ENCODE results near the gene XCL1. TPM values are rescaled to one million over a fixed set of nuclear protein-coding genes. Genes with fewer than 3 reads are reported as not detected.
"Not testable (repeated sequence)": the region's sequence is repeated elsewhere in the genome, so short reads cannot be mapped to it uniquely, and the experiment has no call there.

XCL1 gene
- total RNA-seq, 1 experiment from 2014 or later = not detected

DNA sequence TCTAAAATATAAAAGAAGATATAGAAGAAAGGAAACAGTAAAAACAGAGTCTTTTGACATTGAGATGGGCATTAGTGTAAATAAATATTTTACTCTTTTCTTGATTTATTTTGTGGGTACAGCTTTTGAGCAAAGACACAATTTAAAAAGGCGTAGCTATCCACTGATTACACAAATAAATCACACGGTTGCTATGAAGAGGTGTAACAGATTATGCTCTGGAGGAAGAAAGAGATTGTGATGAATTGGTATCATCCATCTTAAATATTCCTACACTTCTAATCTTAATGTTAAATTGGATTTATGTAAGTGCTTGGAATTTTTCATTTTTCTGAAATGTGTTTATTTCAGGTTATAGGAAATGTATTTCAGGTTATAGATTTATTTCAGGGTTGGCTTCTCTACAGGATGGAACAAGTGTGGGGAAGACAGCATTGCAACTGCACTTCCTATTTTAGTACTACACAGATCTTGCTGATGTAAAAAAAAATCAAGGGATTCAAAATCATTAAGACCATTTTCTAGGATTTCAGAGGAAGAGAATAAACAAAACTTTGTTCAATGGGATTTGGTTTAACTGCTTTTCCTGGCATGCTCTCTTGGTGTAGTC lies 15.3 kb downstream of the XCL1 start:
- no peak for DNase-seq
- ATAC-seq = no peak
- TF ChIP-seq, protein P1, sequence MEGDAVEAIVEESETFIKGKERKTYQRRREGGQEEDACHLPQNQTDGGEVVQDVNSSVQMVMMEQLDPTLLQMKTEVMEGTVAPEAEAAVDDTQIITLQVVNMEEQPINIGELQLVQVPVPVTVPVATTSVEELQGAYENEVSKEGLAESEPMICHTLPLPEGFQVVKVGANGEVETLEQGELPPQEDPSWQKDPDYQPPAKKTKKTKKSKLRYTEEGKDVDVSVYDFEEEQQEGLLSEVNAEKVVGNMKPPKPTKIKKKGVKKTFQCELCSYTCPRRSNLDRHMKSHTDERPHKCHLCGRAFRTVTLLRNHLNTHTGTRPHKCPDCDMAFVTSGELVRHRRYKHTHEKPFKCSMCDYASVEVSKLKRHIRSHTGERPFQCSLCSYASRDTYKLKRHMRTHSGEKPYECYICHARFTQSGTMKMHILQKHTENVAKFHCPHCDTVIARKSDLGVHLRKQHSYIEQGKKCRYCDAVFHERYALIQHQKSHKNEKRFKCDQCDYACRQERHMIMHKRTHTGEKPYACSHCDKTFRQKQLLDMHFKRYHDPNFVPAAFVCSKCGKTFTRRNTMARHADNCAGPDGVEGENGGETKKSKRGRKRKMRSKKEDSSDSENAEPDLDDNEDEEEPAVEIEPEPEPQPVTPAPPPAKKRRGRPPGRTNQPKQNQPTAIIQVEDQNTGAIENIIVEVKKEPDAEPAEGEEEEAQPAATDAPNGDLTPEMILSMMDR (conservative IDR thresholded peaks at IDR 0.05; ENCODE audit: low read depth, low read length) = no peak
- TF ChIP-seq EZH2phosphoT487 (IDR thresholded peaks at IDR 0.05; ENCODE audit: borderline replicate concordance, low read length) = no peak
- no peak for TF ChIP-seq EZH2 (IDR thresholded peaks at IDR 0.05; ENCODE audit: low read length, unreplicated experiment)
- no TSS peak for BruUV-seq (replicated peaks)
- H3K4me3 ChIP-seq (ENCODE audit: low read length) = no peak overlapping the region
- POLR2A ChIA-PET (ENCODE audit: unreplicated experiment) = no interaction called here
- H4K20me1 ChIP-seq (ENCODE audit: low read length) = no peaks in the 10 kb centered on the region
- H3K27me3 ChIP-seq (ENCODE audit: low read length) = 0 out of 2 replicates have a peak, but pooled peaks cover 4% of the 10 kb centered on the region
- no peak overlapping the region for H3K4me2 ChIP-seq (ENCODE audit: low read length)
- CTCF ChIA-PET = no interaction called here
- H2AFZ ChIP-seq (ENCODE audit: low read length) = no peak overlapping the region
- no peak overlapping the region for H3K9ac ChIP-seq (ENCODE audit: low read length)
- no peaks in the 10 kb centered on the region for H3K9me3 ChIP-seq (ENCODE audit: low read length)
- no peak overlapping the region for H3K27ac ChIP-seq (ENCODE audit: low read length)
- H3F3A ChIP-seq (ENCODE audit: low read length, unreplicated experiment) = no peaks in the 10 kb centered on the region
- no peaks in the 10 kb centered on the region for H3K36me3 ChIP-seq (ENCODE audit: low read depth, low read length)
- H3K4me1 ChIP-seq (ENCODE audit: insufficient read depth, low read length) = no peaks in the 10 kb centered on the region
- no peaks in the 10 kb centered on the region; the same call in 1 of the 2 replicates for H3K9me2 ChIP-seq (replicated peaks; ENCODE audit: low read length)
- no peaks in the 10 kb centered on the region for H3K79me2 ChIP-seq (ENCODE audit: low read length)
- intact Hi-C loops (cut with micrococcal nuclease) = no loop called here

DNA sequence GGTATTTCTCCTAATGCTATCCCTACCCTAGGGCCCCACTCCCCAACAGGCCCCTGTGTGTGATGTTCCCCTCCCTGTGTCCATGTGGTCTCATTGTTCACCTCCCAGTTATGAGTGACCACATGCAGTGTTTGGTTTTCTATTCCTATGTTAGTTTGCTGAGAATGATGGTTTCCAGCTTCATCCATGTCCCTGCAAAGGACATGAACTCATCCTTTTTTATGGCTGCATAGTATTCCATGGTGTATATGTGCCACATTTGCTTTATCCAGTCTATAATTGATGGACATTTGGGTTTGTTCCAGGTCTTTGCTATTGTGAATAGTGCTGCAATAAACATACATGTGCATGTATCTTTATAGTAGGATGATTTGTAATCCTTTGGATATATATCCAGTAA lies 19.0 kb downstream of the XCL1 start:
- POLR2A ChIA-PET (ENCODE audit: unreplicated experiment); ATAC-seq; H2AFZ ChIP-seq (ENCODE audit: low read length); H3K4me2 ChIP-seq (ENCODE audit: low read length); H3K27me3 ChIP-seq (ENCODE audit: low read length); DNase-seq; H3K9me2 ChIP-seq (replicated peaks; ENCODE audit: low read length); H3K27ac ChIP-seq (ENCODE audit: low read length); CTCF ChIA-PET; H3K9me3 ChIP-seq (ENCODE audit: low read length); H3K4me3 ChIP-seq (ENCODE audit: low read length); H3K4me1 ChIP-seq (ENCODE audit: insufficient read depth, low read length); H3K79me2 ChIP-seq (ENCODE audit: low read length); intact Hi-C loops (cut with micrococcal nuclease); H4K20me1 ChIP-seq (ENCODE audit: low read length); BruUV-seq (replicated peaks); H3K9ac ChIP-seq (ENCODE audit: low read length); H3K36me3 ChIP-seq (ENCODE audit: low read depth, low read length); H3F3A ChIP-seq (ENCODE audit: low read length, unreplicated experiment): not testable (repeated sequence)

DNA sequence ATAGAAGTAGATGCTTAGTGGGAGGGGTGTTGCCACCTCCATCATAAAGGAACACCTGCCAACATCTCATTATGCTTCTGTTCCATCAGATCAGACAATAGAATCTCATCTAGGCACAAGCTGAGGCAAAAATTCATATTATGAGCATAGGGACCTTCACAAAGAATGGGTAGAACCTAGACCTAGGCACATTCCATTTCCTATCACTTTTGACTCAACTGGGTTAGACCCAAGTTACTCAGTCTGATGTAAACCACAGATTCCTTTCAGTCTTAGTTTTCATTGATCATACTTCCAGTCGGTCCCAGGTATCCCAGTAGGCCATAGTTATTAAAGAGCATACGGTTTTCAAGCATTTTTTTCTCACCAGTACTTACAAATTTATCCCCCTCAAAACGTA lies 21.7 kb downstream of the XCL1 start:
- POLR2A ChIA-PET (ENCODE audit: unreplicated experiment) = no interaction called here
- CTCF ChIA-PET = no interaction called here
- Histone ChIP-seq H4K20me1 (ENCODE audit: low read length) (no peaks in the 10 kb centered on the region), H3K4me1 (ENCODE audit: insufficient read depth, low read length) (no peaks in the 10 kb centered on the region), H3K4me2 (ENCODE audit: low read length) (no peak overlapping the region), H3F3A (ENCODE audit: low read length, unreplicated experiment) (no peaks in the 10 kb centered on the region), H3K9me2 (replicated peaks; ENCODE audit: low read length) (no peaks in the 10 kb centered on the region), H3K4me3 (ENCODE audit: low read length) (no peak overlapping the region), H3K36me3 (ENCODE audit: low read depth, low read length) (no peaks in the 10 kb centered on the region), H3K9me3 (ENCODE audit: low read length) (no peaks in the 10 kb centered on the region), H3K27ac (ENCODE audit: low read length) (no peak overlapping the region), H2AFZ (ENCODE audit: low read length) (no peak overlapping the region), H3K27me3 (ENCODE audit: low read length) (0 out of 2 replicates have a peak, but pooled peaks cover 4% of the 10 kb centered on the region), H3K79me2 (ENCODE audit: low read length) (no peaks in the 10 kb centered on the region), H3K9ac (ENCODE audit: low read length) (no peak overlapping the region)
- intact Hi-C loops (cut with micrococcal nuclease) = no loop called here
- TF ChIP-seq, protein P1 (conservative IDR thresholded peaks at IDR 0.05; ENCODE audit: low read depth, low read length) = no peak
- no peak for TF ChIP-seq EZH2phosphoT487 (IDR thresholded peaks at IDR 0.05; ENCODE audit: borderline replicate concordance, low read length)
- no peak for TF ChIP-seq EZH2 (IDR thresholded peaks at IDR 0.05; ENCODE audit: low read length, unreplicated experiment)
- no TSS peak for BruUV-seq (replicated peaks)
- DNase-seq (no peak), ATAC-seq (no peak)

Measured in PC-3 (cell line).